K562 (cell line): ENCODE measurements around the gene PACC1. TPM values are rescaled to one million over a fixed set of nuclear protein-coding genes. Genes with fewer than 3 reads are reported as not detected.

Experiments
- ATAC-seq: fragments of 200-7000 bp; cut with Tn5 transposase; 3 replicates; pipeline ENCODE4 v1.9.1; 2020; ENCODE audit warnings: moderate library complexity
- BruUV-seq: library from RNA; stranded (reverse); fragments of 400-500 nt; replicated peaks from 2 replicates; lab custom pipeline; 2021; lab: Mats Ljungman, UMichigan
- CTCF ChIA-PET: fragments of 300-600 bp; formaldehyde crosslinking; extraction: SDS; loops from one replicate; lab custom pipeline; 2021; ENCODE audit warnings: low intra/inter-chr PET ratio; lab: Yijun Ruan, JAX
- POLR2A ChIA-PET: fragments of 300-600, 350-650 bp; sonication (Branson Sonifier 250); formaldehyde crosslinking; extraction: SDS; loops from one replicate; lab custom pipeline; 2021; ENCODE audit warnings: antibody characterized with exemption, inconsistent platforms; lab: Yijun Ruan, JAX
- DNase-seq, 4 experiments: peaks; one replicate each; pipeline versions ENCODE4 v3.0.0 to v3.0.0-alpha.2; 2011 to 2018; ENCODE audit warnings: low spot score in 3 of 4, mixed read lengths in 3 of 4; ENCODE audit errors: extremely low read depth in 1 of 4
- FAIRE-seq: peaks from 2 replicates; lab custom pipeline; 2011; peaks lifted over from hg19 to GRCh38; lab: Jason Lieb, UNC
- H2AFZ ChIP-seq: 2 replicates; pipeline ENCODE4 v1.6.0; 2011; ENCODE audit warnings: low read depth, low read length, control low read depth, inconsistent platforms
- H3K27ac ChIP-seq: fragments of 200-600 bp; 3 replicates; pipeline ENCODE4 v1.8.0; 2011; ENCODE audit warnings: low read depth, mild to moderate bottlenecking, control low read depth, inconsistent platforms, low read length, moderate library complexity, mixed read lengths; ENCODE audit errors: extremely low read depth
- H3K27me3 ChIP-seq, 2 experiments: fragments of 300-600 bp in 1 of 2; 2 replicates in 1 of 2; 3 replicates in 1 of 2; pipeline versions ENCODE4 v1.6.0 to v1.8.0; 2011; ENCODE audit warnings: inconsistent platforms in 2 of 2, low read length in 2 of 2, mild to moderate bottlenecking in 1 of 2, mixed read lengths in 1 of 2, moderate library complexity in 1 of 2; ENCODE audit not compliant: control insufficient read depth in 2 of 2, insufficient read depth in 2 of 2
- H3K36me3 ChIP-seq: fragments of 300-600 bp; 3 replicates; pipeline ENCODE4 v1.8.0; 2011; ENCODE audit warnings: mild to moderate bottlenecking, low read length, inconsistent platforms; ENCODE audit not compliant: control insufficient read depth, insufficient read depth
- H3K4me1 ChIP-seq, 2 experiments: fragments of 200-600 bp in 1 of 2; replicated peaks in 1 of 2; 2 replicates in 1 of 2; 3 replicates in 1 of 2; pipeline versions ENCODE4 v1.5.1 to v1.8.0; 2011; ENCODE audit warnings: inconsistent platforms in 2 of 2, low read length in 2 of 2, mild to moderate bottlenecking in 1 of 2, mixed read lengths in 1 of 2, moderate library complexity in 1 of 2; ENCODE audit not compliant: control insufficient read depth in 2 of 2, insufficient read depth in 2 of 2
- H3K4me2 ChIP-seq: 2 replicates; pipeline ENCODE4 v1.6.1; 2011; ENCODE audit warnings: low read length, control low read depth, inconsistent platforms, mixed read lengths; ENCODE audit not compliant: insufficient read depth
- H3K4me3 ChIP-seq: fragments of 200-600 bp; sonication (generic), shearing (Covaris generic); 2 replicates; pipeline ENCODE4 v1.5.1; 2016; ENCODE audit warnings: control low read depth, inconsistent platforms
- H3K79me2 ChIP-seq: fragments of 200-600 bp; 3 replicates; pipeline ENCODE4 v1.8.0; 2011; ENCODE audit warnings: low read length, inconsistent platforms; ENCODE audit not compliant: control insufficient read depth, insufficient read depth
- H3K9ac ChIP-seq, 2 experiments: 2 replicates each; pipeline versions ENCODE4 v1.6.0 to v1.6.1; 2011; ENCODE audit warnings: low read depth in 2 of 2, low read length in 2 of 2, control low read depth in 1 of 2, inconsistent platforms in 1 of 2, mild to moderate bottlenecking in 1 of 2, mixed read lengths in 1 of 2; ENCODE audit not compliant: insufficient read depth in 1 of 2
- H3K9me1 ChIP-seq: one replicate; pipeline ENCODE4 v1.6.0; 2011; ENCODE audit warnings: inconsistent platforms, mild to moderate bottlenecking, low read length, moderate library complexity; ENCODE audit not compliant: control insufficient read depth, insufficient read depth
- H3K9me3 ChIP-seq: replicated peaks from 2 replicates; pipeline ENCODE4 v1.5.1; 2011; ENCODE audit warnings: low read depth, low read length, inconsistent platforms; ENCODE audit not compliant: control insufficient read depth, insufficient read depth
- H4K20me1 ChIP-seq: replicated peaks from 2 replicates; pipeline ENCODE4 v1.6.1; 2011; ENCODE audit warnings: low read length, inconsistent platforms, mixed read lengths; ENCODE audit not compliant: control insufficient read depth, insufficient read depth
- ESRRA ChIP-seq: fragments of 450-650 bp; IDR thresholded peaks from 2 replicates; pipeline ENCODE4 v1.6.1; 2014; ENCODE audit warnings: low read depth, mild to moderate bottlenecking, moderate library complexity, borderline replicate concordance
- PHTF2 ChIP-seq: fragments of 250-450 bp; sonication (Bioruptor Pico); IDR thresholded peaks from 2 replicates; pipeline ENCODE4 v1.5.0; 2021; ENCODE audit warnings: mild to moderate bottlenecking
- POLR2H ChIP-seq: IDR thresholded peaks from 2 replicates; pipeline ENCODE4 v1.6.1; 2016; ENCODE audit warnings: missing genetic modification characterization, low read depth, mild to moderate bottlenecking, control low read depth, missing compliant biosample characterization, moderate library complexity
- SUPT5H ChIP-seq: fragments of 450-650 bp; IDR thresholded peaks from 2 replicates; pipeline ENCODE4 v1.6.1; 2016
- TFE3 ChIP-seq: fragments of 450-650 bp; formaldehyde crosslinking; IDR thresholded peaks from 2 replicates; pipeline ENCODE4 v1.4.0; 2020; ENCODE audit warnings: mild to moderate bottlenecking, mixed read lengths
- WGBS: fragments of 100-300 bp; shearing (Covaris generic); methylation state at CpG from one replicate; pipeline ENCODE4 v1.1.6; 2016; ENCODE audit warnings: low coverage, mixed read lengths; ENCODE audit not compliant: insufficient coverage; ENCODE audit errors: missing lambda C conversion rate; 5-methylcytosine and 5-hydroxymethylcytosine counted together
- in situ Hi-C: fragments of 300-500 bp; cut with MboI; formaldehyde crosslinking; loops from 4 replicates; pipeline ENCODE4 v1.15.0; 2018; ENCODE audit warnings: inconsistent platforms, mixed read lengths
- intact Hi-C: fragments of 100-400 bp; cut with micrococcal nuclease; formaldehyde crosslinking; loops from 2 replicates; pipeline ENCODE4 v1.14.2; 2022
- polyA plus RNA-seq, 8 experiments: library from polyadenylated mRNA; depleted of rRNA in 4 of 8; stranded (reverse) in 5 of 8; unstranded in 3 of 8; fragments of >200 nt; fragmentation: Nextera tagmentation in 2 of 8; fragmentation: Illumina TruSeq in 1 of 8; extraction: Ambion mirVana in 2 of 8; extraction: Trizol in 1 of 8; gene quantifications; 2 replicates each; pipeline versions ENCODE4 v1.2.1 to v1.2.3, GENCODE V29; 2011 to 2014; ENCODE audit warnings: inconsistent platforms in 1 of 8, missing spikeins in 1 of 8
- total RNA-seq, 7 experiments: library from RNA; depleted of rRNA in 6 of 7; stranded (reverse); fragments of >200 nt in 6 of 7; fragmentation: Illumina TruSeq in 2 of 7; extraction: Trizol in 2 of 7; gene quantifications; 2 replicates each; pipeline versions ENCODE4 v1.2.1 to v1.2.3, GENCODE V29; 2011 to 2021; ENCODE audit warnings: low replicate concordance in 1 of 7
- TF ChIP-seq, protein P1 (sequence below): fragments of 450-650 bp; IDR thresholded peaks from 2 replicates; pipeline ENCODE4 v1.6.1; 2016; ENCODE audit warnings: mild to moderate bottlenecking

The PACC1 gene
- total and polyA plus RNA-seq, 9 of the 15 experiments (the other 6 are each of a cell fraction or from before 2014, with no cell fraction given): 7.1 to 19.3 (median 14.9) TPM

GRCh38 chr1:212355230-212355969, 59.3 kb downstream of the PACC1 start:
- Histone ChIP-seq H3K9me3 (no peaks in the 10 kb centered on the region), H2AFZ (no peak overlapping the region), H3K9me1 (no peaks in the 10 kb centered on the region), H3K79me2 (no peaks in the 10 kb centered on the region), H3K27ac (no peak overlapping the region), H3K9ac (no peak overlapping the region), H3K4me1 (peaks cover 0 to 2% of the 10 kb centered on the region in 2 experiments; a peak in 3 of 5 replicates), H3K36me3 (peaks cover 77% of the 10 kb centered on the region), H3K4me3 (no peak overlapping the region), H3K4me2 (no peak overlapping the region), H4K20me1 (no peaks in the 10 kb centered on the region), H3K27me3 (no peaks in the 10 kb centered on the region)
- ATAC-seq (no peak), DNase-seq (no peak), FAIRE-seq (no peak)
- ChIA-PET CTCF (interaction anchor here (0.6 kb wide), 1 partner anchor 101 kb away, joined by 4 read pairs; no protein-coding TSS in a partner anchor), POLR2A (interaction anchor here (0.5 to 2.0 kb wide), 3 partner anchors 10 to 283 kb away, joined by 3 to 8 read pairs (median 4); no protein-coding TSS in a partner anchor)
- BruUV-seq: no TSS peak
- intact Hi-C loops: no loop called here
- WGBS: 89% methylated on average over 3 of the region's 3 CpGs
- in situ Hi-C loops: loop anchor here (25.0 kb wide), 1 partner anchor 668 kb away; the partner anchor contains the start of gene NEK2
- TF ChIP-seq POLR2H (0 out of 2 replicates have a peak, but pooled peaks have one; percentile 24), PHTF2 (CRISPR knock-in tag) (no peak)
- TF ChIP-seq, all 486 proteins: peak for 1

GRCh38 chr1:212354464-212354863, 60.2 kb downstream of the PACC1 start:
- no peaks in the 10 kb centered on the region for H3K79me2 ChIP-seq
- CTCF ChIA-PET: no interaction called here
- peaks cover 77% of the 10 kb centered on the region for H3K36me3 ChIP-seq
- H3K27ac ChIP-seq: 0 out of 3 replicates have a peak overlapping the region, but pooled peaks have one; percentile 18
- no peak overlapping the region for H3K4me2 ChIP-seq
- no peak for DNase-seq
- no TSS peak for BruUV-seq
- no peak overlapping the region for H3K9ac ChIP-seq
- no peaks in the 10 kb centered on the region for H3K9me3 ChIP-seq
- no peaks in the 10 kb centered on the region for H3K9me1 ChIP-seq
- ATAC-seq: no peak
- TF ChIP-seq TFE3 (CRISPR knock-in tag): no peak
- TF ChIP-seq ESRRA: peak; percentile 55; the same call in 1 of the 2 replicates
- TF ChIP-seq, protein P1, sequence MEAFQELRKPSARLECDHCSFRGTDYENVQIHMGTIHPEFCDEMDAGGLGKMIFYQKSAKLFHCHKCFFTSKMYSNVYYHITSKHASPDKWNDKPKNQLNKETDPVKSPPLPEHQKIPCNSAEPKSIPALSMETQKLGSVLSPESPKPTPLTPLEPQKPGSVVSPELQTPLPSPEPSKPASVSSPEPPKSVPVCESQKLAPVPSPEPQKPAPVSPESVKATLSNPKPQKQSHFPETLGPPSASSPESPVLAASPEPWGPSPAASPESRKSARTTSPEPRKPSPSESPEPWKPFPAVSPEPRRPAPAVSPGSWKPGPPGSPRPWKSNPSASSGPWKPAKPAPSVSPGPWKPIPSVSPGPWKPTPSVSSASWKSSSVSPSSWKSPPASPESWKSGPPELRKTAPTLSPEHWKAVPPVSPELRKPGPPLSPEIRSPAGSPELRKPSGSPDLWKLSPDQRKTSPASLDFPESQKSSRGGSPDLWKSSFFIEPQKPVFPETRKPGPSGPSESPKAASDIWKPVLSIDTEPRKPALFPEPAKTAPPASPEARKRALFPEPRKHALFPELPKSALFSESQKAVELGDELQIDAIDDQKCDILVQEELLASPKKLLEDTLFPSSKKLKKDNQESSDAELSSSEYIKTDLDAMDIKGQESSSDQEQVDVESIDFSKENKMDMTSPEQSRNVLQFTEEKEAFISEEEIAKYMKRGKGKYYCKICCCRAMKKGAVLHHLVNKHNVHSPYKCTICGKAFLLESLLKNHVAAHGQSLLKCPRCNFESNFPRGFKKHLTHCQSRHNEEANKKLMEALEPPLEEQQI: no peak
- 0 out of 2 replicates have a peak, but pooled peaks have one; percentile 15 for TF ChIP-seq SUPT5H
- FAIRE-seq: no peak
- POLR2A ChIA-PET: interaction anchor here (0.6 to 0.8 kb wide), 2 partner anchors 12 to 627 kb away, joined by 3 to 5 read pairs; no protein-coding TSS in a partner anchor
- H3K27me3 ChIP-seq: no peaks in the 10 kb centered on the region
- H2AFZ ChIP-seq: no peak overlapping the region
- peaks cover 0 to 2% of the 10 kb centered on the region in 2 experiments; a peak in 3 of 5 replicates for H3K4me1 ChIP-seq
- WGBS: 93% methylated on average over 3 of the region's 3 CpGs
- in situ Hi-C loops: loop anchor here (25.0 kb wide), 1 partner anchor 667 kb away; the partner anchor contains the start of gene NEK2
- intact Hi-C loops: no loop called here
- H3K4me3 ChIP-seq: no peak overlapping the region
- H4K20me1 ChIP-seq: no peaks in the 10 kb centered on the region
